PC-3 (cell line): ENCODE data around the gene APOL2. TPM values are rescaled to one million over a fixed set of nuclear protein-coding genes. Genes with fewer than 3 reads are reported as not detected.
A peak's percentile ranks its signal among the peaks of the same experiment; 100 is the strongest.

Source experiments
- ATAC-seq: fragments of 200-7000 bp; cut with Tn5 transposase; 2 replicates; pipeline ENCODE4 v1.9.1; 2020; ENCODE audit warnings: mild to moderate bottlenecking, moderate library complexity
- BruUV-seq: library from RNA; stranded (reverse); fragments of 400-500 nt; replicated peaks from 2 replicates; lab custom pipeline; 2021; lab: Mats Ljungman, UMichigan
- CTCF ChIA-PET: fragments of 300-600 bp; sonication (Branson Sonifier 250); formaldehyde crosslinking; loops from one replicate; lab custom pipeline; 2022; ENCODE audit warnings: antibody characterized with exemption; lab: Charles Lee
- POLR2A ChIA-PET: fragments of 300-600 bp; sonication (Branson Sonifier 250); formaldehyde crosslinking; loops from one replicate; lab custom pipeline; 2022; ENCODE audit warnings: antibody characterized with exemption; ENCODE audit not compliant: unreplicated experiment; lab: Charles Lee
- DNase-seq: peaks from one replicate; pipeline ENCODE4 v3.0.0-alpha.2; 2015
- H2AFZ ChIP-seq: fragments of 300-600 bp; sonication (generic); 2 replicates; pipeline ENCODE4 v1.6.0; 2016; ENCODE audit warnings: antibody characterized with exemption, low read length
- H3F3A ChIP-seq: fragments of 300-600 bp; sonication (generic); one replicate; pipeline ENCODE4 v1.6.0; 2017; ENCODE audit warnings: antibody characterized with exemption, low read length, control low read depth, mild to moderate bottlenecking; ENCODE audit not compliant: unreplicated experiment
- H3K27ac ChIP-seq: fragments of 300-600 bp; sonication (generic); 2 replicates; pipeline ENCODE4 v1.5.1; 2016; ENCODE audit warnings: mild to moderate bottlenecking, low read length
- H3K27me3 ChIP-seq: fragments of 300-600 bp; sonication (generic); 2 replicates; pipeline ENCODE4 v1.6.1; 2016; ENCODE audit warnings: low read length, mixed read lengths
- H3K36me3 ChIP-seq: fragments of 300-600 bp; sonication (generic); 2 replicates; pipeline ENCODE4 v1.6.1; 2016; ENCODE audit warnings: low read depth, mixed run types, low read length, mixed read lengths
- H3K4me1 ChIP-seq: fragments of 300-600 bp; sonication (generic); 2 replicates; pipeline ENCODE4 v1.5.1; 2016; ENCODE audit warnings: low read length; ENCODE audit not compliant: insufficient read depth
- H3K4me2 ChIP-seq: fragments of 300-600 bp; sonication (generic); 2 replicates; pipeline ENCODE4 v1.6.0; 2016; ENCODE audit warnings: low read length
- H3K4me3 ChIP-seq: fragments of 300-600 bp; sonication (generic); 2 replicates; pipeline ENCODE4 v1.5.1; 2016; ENCODE audit warnings: mild to moderate bottlenecking, low read length, mixed read lengths
- H3K79me2 ChIP-seq: fragments of 300-600 bp; sonication (generic); 2 replicates; pipeline ENCODE4 v1.6.1; 2017; ENCODE audit warnings: low read length, mixed read lengths
- H3K9ac ChIP-seq: fragments of 300-600 bp; sonication (generic); 2 replicates; pipeline ENCODE4 v1.6.0; 2016; ENCODE audit warnings: mild to moderate bottlenecking, low read length
- H3K9me2 ChIP-seq: fragments of 300-600 bp; sonication (generic); replicated peaks from 2 replicates; pipeline ENCODE4 v1.6.1; 2016; ENCODE audit warnings: mixed run types, low read length, mixed read lengths
- H3K9me3 ChIP-seq: fragments of 300-600 bp; sonication (generic); 2 replicates; pipeline ENCODE4 v1.6.1; 2016; ENCODE audit warnings: low read length, mixed read lengths
- H4K20me1 ChIP-seq: fragments of 300-600 bp; sonication (generic); 2 replicates; pipeline ENCODE4 v1.6.1; 2016; ENCODE audit warnings: low read length, mixed read lengths
- CTCF ChIP-seq: fragments of 300-600 bp; sonication (generic); conservative IDR thresholded peaks from 2 replicates; pipeline ENCODE4 v1.5.1; 2017; ENCODE audit warnings: antibody characterized with exemption, low read depth, mild to moderate bottlenecking, low read length
- EZH2 ChIP-seq: fragments of 300-600 bp; sonication (generic); IDR thresholded peaks from one replicate; pipeline ENCODE4 v1.6.1; 2017; ENCODE audit warnings: antibody characterized with exemption, mild to moderate bottlenecking, low read length; ENCODE audit not compliant: unreplicated experiment
- EZH2phosphoT487 ChIP-seq: fragments of 300-600 bp; sonication (generic); IDR thresholded peaks from 2 replicates; pipeline ENCODE4 v1.6.1; 2018; ENCODE audit warnings: mild to moderate bottlenecking, antibody characterized with exemption, low read length, borderline replicate concordance
- intact Hi-C: fragments of 100-400 bp; cut with micrococcal nuclease; formaldehyde crosslinking; loops from 2 replicates; pipeline ENCODE4 v1.9.0; 2023
- total RNA-seq: library from RNA; depleted of rRNA; stranded (reverse); fragments of >200 nt; gene quantifications from 2 replicates; pipeline ENCODE4 v1.2.3, GENCODE V29; 2014

The APOL2 gene
- total RNA-seq, 1 experiment from 2014 or later = 9.7 TPM

- Histone ChIP-seq H3K4me1 (no peaks in the 10 kb centered on the region), H3K79me2 (no peaks in the 10 kb centered on the region), H3K27me3 (no peaks in the 10 kb centered on the region), H3K4me2 (no peak overlapping the region), H3K27ac (no peak overlapping the region), H3K4me3 (no peak overlapping the region), H3K9me3 (no peaks in the 10 kb centered on the region), H4K20me1 (no peaks in the 10 kb centered on the region), H3K9me2 (no peaks in the 10 kb centered on the region), H3K9ac (no peak overlapping the region), H3K36me3 (no peaks in the 10 kb centered on the region; the same call in 1 of the 2 replicates), H2AFZ (no peak overlapping the region), H3F3A (no peaks in the 10 kb centered on the region)
- ATAC-seq (no peak), DNase-seq (no peak)
- no peak for TF ChIP-seq EZH2phosphoT487
- intact Hi-C loops = loop anchor here (5.0 kb wide), 1 partner anchor 40 kb away; the partner anchor contains the start of gene APOL2
- CTCF ChIA-PET = no interaction called here
- POLR2A ChIA-PET = no interaction called here
- no TSS peak for BruUV-seq
These were observed 42.3 kb downstream of the APOL2 start for GRCh38 chr22:36197065-36197440.

GRCh38 chr22:36196254-36197064 lies 42.9 kb downstream of the APOL2 start:
- no peaks in the 10 kb centered on the region for H3K4me1 ChIP-seq
- no peak overlapping the region for H3K9ac ChIP-seq
- no peaks in the 10 kb centered on the region for H3K79me2 ChIP-seq
- H3K4me3 ChIP-seq = no peak overlapping the region
- TF ChIP-seq EZH2phosphoT487 (no peak), CTCF (no peak), EZH2 (no peak)
- H3K27ac ChIP-seq = no peak overlapping the region
- H4K20me1 ChIP-seq = no peaks in the 10 kb centered on the region
- no peaks in the 10 kb centered on the region for H3K9me3 ChIP-seq
- CTCF ChIA-PET = no interaction called here
- H3F3A ChIP-seq = no peaks in the 10 kb centered on the region
- H3K27me3 ChIP-seq = no peaks in the 10 kb centered on the region
- ATAC-seq = no peak
- POLR2A ChIA-PET = no interaction called here
- intact Hi-C loops = loop anchor here (5.0 kb wide), 1 partner anchor 41 kb away; the partner anchor contains the start of gene APOL2
- no peak overlapping the region for H3K4me2 ChIP-seq
- no peak for DNase-seq
- no TSS peak for BruUV-seq
- H3K9me2 ChIP-seq = no peaks in the 10 kb centered on the region
- no peaks in the 10 kb centered on the region; the same call in 1 of the 2 replicates for H3K36me3 ChIP-seq
- no peak overlapping the region for H2AFZ ChIP-seq

- H4K20me1 ChIP-seq = no peaks in the 10 kb centered on the region
- peak; percentile 65 for DNase-seq
- ATAC-seq = peak; percentile 78
- intact Hi-C loops = loop anchor here (2.0 to 5.0 kb wide), 2 partner anchors 26 to 42 kb away; partner anchors contain the start of gene APOL2
- H2AFZ ChIP-seq = no peak overlapping the region
- no peaks in the 10 kb centered on the region for H3K9me3 ChIP-seq
- H3F3A ChIP-seq = no peaks in the 10 kb centered on the region
- H3K4me3 ChIP-seq = no peak overlapping the region
- H3K9me2 ChIP-seq = no peaks in the 10 kb centered on the region
- no peaks in the 10 kb centered on the region; the same call in 1 of the 2 replicates for H3K36me3 ChIP-seq
- no peak overlapping the region for H3K9ac ChIP-seq
- ChIA-PET POLR2A (interaction anchor here (0.6 kb wide), 1 partner anchor 26 kb away, joined by 4 read pairs; no protein-coding TSS in a partner anchor), CTCF (interaction anchor here (0.6 to 0.7 kb wide), 2 partner anchors 33 to 156 kb away, joined by 3 to 4 read pairs; no protein-coding TSS in a partner anchor)
- no peaks in the 10 kb centered on the region for H3K4me1 ChIP-seq
- H3K27me3 ChIP-seq = no peaks in the 10 kb centered on the region
- no peaks in the 10 kb centered on the region for H3K79me2 ChIP-seq
- H3K27ac ChIP-seq = no peak overlapping the region
- H3K4me2 ChIP-seq = no peak overlapping the region
- TF ChIP-seq EZH2 (no peak), EZH2phosphoT487 (no peak), CTCF (peak; percentile 71)
- no TSS peak for BruUV-seq
These were observed 44.4 kb downstream of the APOL2 start for GRCh38 chr22:36194971-36195370.
